Neural cell (in vitro differentiated cells): ENCODE data around the gene SIRPG. TPM values are rescaled to one million over a fixed set of nuclear protein-coding genes. Genes with fewer than 3 reads are reported as not detected.

Experiments
- H2AFZ ChIP-seq: fragments of 200-600, 300-800 bp; sonication (generic), shearing (Covaris generic); 2 replicates; pipeline ENCODE4 v1.6.0; 2014; ENCODE audit warnings: low read depth, mild to moderate bottlenecking, antibody characterized with exemption, low read length, moderate library complexity
- H3F3A ChIP-seq: fragments of 200-600 bp; shearing (Covaris generic); 2 replicates; pipeline ENCODE4 v1.6.1; 2016; ENCODE audit warnings: mild to moderate bottlenecking, moderate library complexity, mixed read lengths, antibody characterized with exemption, low read length; ENCODE audit not compliant: insufficient read depth, poor library complexity, severe bottlenecking
- H3K27ac ChIP-seq: fragments of 200-600, 300-800 bp; sonication (generic), shearing (Covaris generic); 2 replicates; pipeline ENCODE4 v1.5.1; 2014; ENCODE audit warnings: mild to moderate bottlenecking, low read length, moderate library complexity
- H3K27me3 ChIP-seq: fragments of 300-800, 200-600 bp; sonication (generic), shearing (Covaris generic); 2 replicates; pipeline ENCODE4 v1.6.0; 2014; ENCODE audit warnings: mild to moderate bottlenecking, low read depth, low read length, moderate library complexity; ENCODE audit not compliant: insufficient read depth
- H3K36me3 ChIP-seq: fragments of 300-800, 200-600 bp; sonication (generic), shearing (Covaris generic); 2 replicates; pipeline ENCODE4 v1.5.1; 2014; ENCODE audit warnings: mild to moderate bottlenecking, antibody characterized with exemption, low read length, moderate library complexity; ENCODE audit not compliant: insufficient read depth
- H3K4me2 ChIP-seq: fragments of 300-800, 200-600 bp; sonication (generic), shearing (Covaris generic); 2 replicates; pipeline ENCODE4 v1.6.0; 2014; ENCODE audit warnings: mild to moderate bottlenecking, low read length
- H3K4me3 ChIP-seq: fragments of 300-800, 200-600 bp; sonication (generic), shearing (Covaris generic); 2 replicates; pipeline ENCODE4 v1.5.1; 2014; ENCODE audit warnings: mild to moderate bottlenecking, low read length, moderate library complexity
- H3K79me2 ChIP-seq: fragments of 200-600 bp; shearing (Covaris generic); replicated peaks from 2 replicates; pipeline ENCODE4 v1.6.0; 2014; ENCODE audit warnings: mild to moderate bottlenecking, low read length, moderate library complexity; ENCODE audit not compliant: insufficient read depth
- H3K9ac ChIP-seq: fragments of 300-800, 200-600 bp; sonication (generic), shearing (Covaris generic); 2 replicates; pipeline ENCODE4 v1.6.1; 2016; ENCODE audit warnings: mild to moderate bottlenecking, low read length, mixed read lengths
- H3K9me2 ChIP-seq: fragments of 200-600 bp; shearing (Covaris generic); 2 replicates; pipeline ENCODE4 v1.6.1; 2016; ENCODE audit warnings: mild to moderate bottlenecking, low read length, mixed read lengths; ENCODE audit not compliant: insufficient read depth
- H3K9me3 ChIP-seq: fragments of 200-600, 300-800 bp; sonication (generic), shearing (Covaris generic); 2 replicates; pipeline ENCODE4 v1.6.1; 2016; ENCODE audit warnings: mild to moderate bottlenecking, mixed run types, low read length, moderate library complexity, mixed read lengths
- H4K20me1 ChIP-seq: fragments of 200-600 bp; shearing (Covaris generic); 2 replicates; pipeline ENCODE4 v1.6.1; 2016; ENCODE audit warnings: mild to moderate bottlenecking, mixed run types; ENCODE audit not compliant: insufficient read depth
- EP300 ChIP-seq: fragments of 450-650 bp; conservative IDR thresholded peaks from 2 replicates; pipeline ENCODE4 v1.6.1; 2014; ENCODE audit warnings: antibody characterized with exemption, mild to moderate bottlenecking, moderate library complexity; ENCODE audit not compliant: poor library complexity, severe bottlenecking
- EZH2 ChIP-seq: fragments of 200-600, 300-800 bp; shearing (Covaris generic), sonication (generic); IDR thresholded peaks from 2 replicates; pipeline ENCODE4 v1.6.1; 2014; ENCODE audit warnings: antibody characterized with exemption, low read length, borderline replicate concordance, mild to moderate bottlenecking; ENCODE audit not compliant: insufficient read depth, poor library complexity, severe bottlenecking
- MXI1 ChIP-seq: fragments of 450-650 bp; conservative IDR thresholded peaks from 2 replicates; pipeline ENCODE4 v1.6.1; 2014; ENCODE audit warnings: antibody characterized with exemption, mild to moderate bottlenecking; ENCODE audit not compliant: poor library complexity, severe bottlenecking
- POLR2AphosphoS5 ChIP-seq: IDR thresholded peaks from 2 replicates; pipeline ENCODE4 v1.6.1; 2012
- RAD21 ChIP-seq: fragments of 450-650 bp; conservative IDR thresholded peaks from 2 replicates; pipeline ENCODE4 v1.6.1; 2014; ENCODE audit warnings: antibody characterized with exemption, mild to moderate bottlenecking, moderate library complexity
- SMC3 ChIP-seq: fragments of 450-650 bp; conservative IDR thresholded peaks from 2 replicates; pipeline ENCODE4 v1.6.1; 2014; ENCODE audit warnings: antibody characterized with exemption, mild to moderate bottlenecking, moderate library complexity; ENCODE audit not compliant: poor library complexity
- TAF1 ChIP-seq: IDR thresholded peaks from 2 replicates; pipeline ENCODE4 v1.6.1; 2012; ENCODE audit warnings: low read depth
- polyA plus RNA-seq: library from polyadenylated mRNA; depleted of rRNA; stranded (reverse); fragments of >200 nt; gene quantifications from 2 replicates; pipeline ENCODE4 v1.2.3, GENCODE V29; 2014
- TF ChIP-seq, protein P1 (sequence below): fragments of 450-650 bp; IDR thresholded peaks from 2 replicates; pipeline ENCODE4 v1.5.1; 2014; ENCODE audit warnings: antibody characterized with exemption, mild to moderate bottlenecking, moderate library complexity; ENCODE audit not compliant: poor library complexity, severe bottlenecking
- TF ChIP-seq, protein P2 (sequence below): IDR thresholded peaks from 2 replicates; pipeline ENCODE4 v1.6.1; 2012; ENCODE audit warnings: borderline replicate concordance

The SIRPG gene
- polyA plus RNA-seq, 1 donor from 2014 or later = not detected

DNA sequence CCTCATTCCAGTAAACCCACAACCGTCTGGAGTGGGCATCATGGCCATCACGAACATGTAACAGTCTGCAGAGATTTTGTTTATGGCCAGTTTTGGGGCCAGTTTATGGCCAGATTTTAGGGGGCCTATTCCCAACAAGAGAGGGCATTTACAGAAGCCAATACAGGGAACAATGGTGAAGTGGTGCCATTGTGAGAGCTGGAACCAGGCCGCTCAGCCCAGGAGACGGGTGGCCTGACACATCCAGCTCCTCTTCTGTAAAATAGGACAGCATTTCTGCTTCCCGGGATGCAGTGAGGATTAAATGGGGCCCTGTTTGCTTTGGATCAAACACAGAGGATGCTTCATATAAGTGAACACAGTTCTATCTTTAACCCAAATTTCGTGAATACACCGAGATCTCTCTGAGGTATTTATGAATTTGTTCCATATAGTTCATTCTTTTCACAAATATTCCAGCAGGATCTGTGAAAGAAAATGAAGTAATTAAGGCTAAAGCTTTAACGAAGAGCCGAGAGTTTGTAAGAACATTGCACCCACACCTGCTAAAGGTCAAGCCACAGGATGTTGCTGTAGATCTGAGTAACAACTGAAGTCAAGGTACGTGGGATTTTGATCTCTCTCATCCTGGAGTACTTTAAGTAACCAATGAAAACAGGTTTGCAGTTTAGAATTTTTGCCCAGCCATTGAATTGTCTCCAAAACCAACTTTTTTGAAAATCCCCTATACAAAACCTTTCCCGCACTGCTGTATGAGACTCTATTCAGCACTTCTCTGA is 14.5 kb upstream of the SIRPG start:
- H3K9me3 ChIP-seq = no peaks in the 10 kb centered on the region
- no peaks in the 10 kb centered on the region for H4K20me1 ChIP-seq
- H3K79me2 ChIP-seq = no peaks in the 10 kb centered on the region
- H3K9ac ChIP-seq = no peak overlapping the region
- no peak overlapping the region for H3K4me2 ChIP-seq
- no peaks in the 10 kb centered on the region for H3F3A ChIP-seq
- no peak overlapping the region for H3K27ac ChIP-seq
- no peaks in the 10 kb centered on the region for H3K36me3 ChIP-seq
- no peaks in the 10 kb centered on the region for H3K27me3 ChIP-seq
- no peak overlapping the region for H3K4me3 ChIP-seq
- H3K9me2 ChIP-seq = no peaks in the 10 kb centered on the region
- no peak overlapping the region for H2AFZ ChIP-seq
- TF ChIP-seq MXI1 (no peak), EP300 (no peak), RAD21 (no peak), EZH2 (no peak), POLR2AphosphoS5 (no peak), TAF1 (no peak), SMC3 (no peak)
- TF ChIP-seq, protein P1, sequence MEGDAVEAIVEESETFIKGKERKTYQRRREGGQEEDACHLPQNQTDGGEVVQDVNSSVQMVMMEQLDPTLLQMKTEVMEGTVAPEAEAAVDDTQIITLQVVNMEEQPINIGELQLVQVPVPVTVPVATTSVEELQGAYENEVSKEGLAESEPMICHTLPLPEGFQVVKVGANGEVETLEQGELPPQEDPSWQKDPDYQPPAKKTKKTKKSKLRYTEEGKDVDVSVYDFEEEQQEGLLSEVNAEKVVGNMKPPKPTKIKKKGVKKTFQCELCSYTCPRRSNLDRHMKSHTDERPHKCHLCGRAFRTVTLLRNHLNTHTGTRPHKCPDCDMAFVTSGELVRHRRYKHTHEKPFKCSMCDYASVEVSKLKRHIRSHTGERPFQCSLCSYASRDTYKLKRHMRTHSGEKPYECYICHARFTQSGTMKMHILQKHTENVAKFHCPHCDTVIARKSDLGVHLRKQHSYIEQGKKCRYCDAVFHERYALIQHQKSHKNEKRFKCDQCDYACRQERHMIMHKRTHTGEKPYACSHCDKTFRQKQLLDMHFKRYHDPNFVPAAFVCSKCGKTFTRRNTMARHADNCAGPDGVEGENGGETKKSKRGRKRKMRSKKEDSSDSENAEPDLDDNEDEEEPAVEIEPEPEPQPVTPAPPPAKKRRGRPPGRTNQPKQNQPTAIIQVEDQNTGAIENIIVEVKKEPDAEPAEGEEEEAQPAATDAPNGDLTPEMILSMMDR = no peak
- TF ChIP-seq, protein P2, sequence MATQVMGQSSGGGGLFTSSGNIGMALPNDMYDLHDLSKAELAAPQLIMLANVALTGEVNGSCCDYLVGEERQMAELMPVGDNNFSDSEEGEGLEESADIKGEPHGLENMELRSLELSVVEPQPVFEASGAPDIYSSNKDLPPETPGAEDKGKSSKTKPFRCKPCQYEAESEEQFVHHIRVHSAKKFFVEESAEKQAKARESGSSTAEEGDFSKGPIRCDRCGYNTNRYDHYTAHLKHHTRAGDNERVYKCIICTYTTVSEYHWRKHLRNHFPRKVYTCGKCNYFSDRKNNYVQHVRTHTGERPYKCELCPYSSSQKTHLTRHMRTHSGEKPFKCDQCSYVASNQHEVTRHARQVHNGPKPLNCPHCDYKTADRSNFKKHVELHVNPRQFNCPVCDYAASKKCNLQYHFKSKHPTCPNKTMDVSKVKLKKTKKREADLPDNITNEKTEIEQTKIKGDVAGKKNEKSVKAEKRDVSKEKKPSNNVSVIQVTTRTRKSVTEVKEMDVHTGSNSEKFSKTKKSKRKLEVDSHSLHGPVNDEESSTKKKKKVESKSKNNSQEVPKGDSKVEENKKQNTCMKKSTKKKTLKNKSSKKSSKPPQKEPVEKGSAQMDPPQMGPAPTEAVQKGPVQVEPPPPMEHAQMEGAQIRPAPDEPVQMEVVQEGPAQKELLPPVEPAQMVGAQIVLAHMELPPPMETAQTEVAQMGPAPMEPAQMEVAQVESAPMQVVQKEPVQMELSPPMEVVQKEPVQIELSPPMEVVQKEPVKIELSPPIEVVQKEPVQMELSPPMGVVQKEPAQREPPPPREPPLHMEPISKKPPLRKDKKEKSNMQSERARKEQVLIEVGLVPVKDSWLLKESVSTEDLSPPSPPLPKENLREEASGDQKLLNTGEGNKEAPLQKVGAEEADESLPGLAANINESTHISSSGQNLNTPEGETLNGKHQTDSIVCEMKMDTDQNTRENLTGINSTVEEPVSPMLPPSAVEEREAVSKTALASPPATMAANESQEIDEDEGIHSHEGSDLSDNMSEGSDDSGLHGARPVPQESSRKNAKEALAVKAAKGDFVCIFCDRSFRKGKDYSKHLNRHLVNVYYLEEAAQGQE = no peak

DNA sequence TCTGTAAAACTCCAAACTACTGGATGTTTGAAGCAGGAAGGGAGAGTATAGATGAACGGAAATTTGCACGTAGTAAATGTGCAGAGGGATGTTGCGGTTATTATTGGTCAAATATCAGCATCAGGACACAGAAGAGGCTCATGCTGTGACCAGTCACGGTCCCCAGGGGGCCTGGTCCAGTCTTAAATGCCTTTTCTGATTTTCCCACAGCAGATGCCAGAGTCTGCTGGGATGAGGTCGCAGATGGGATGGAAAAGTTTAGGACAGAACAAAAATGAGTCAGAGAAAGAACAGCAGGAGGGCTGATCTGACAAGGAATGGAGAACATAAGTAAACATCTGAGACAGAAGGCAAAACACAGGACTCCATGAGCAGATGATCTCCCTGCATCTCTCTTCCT is 11.7 kb upstream of the SIRPG start:
- no peak overlapping the region for H3K4me2 ChIP-seq
- H3K36me3 ChIP-seq = no peaks in the 10 kb centered on the region
- no peaks in the 10 kb centered on the region for H3K27me3 ChIP-seq
- H3K4me3 ChIP-seq = no peak overlapping the region
- no peaks in the 10 kb centered on the region for H3K9me2 ChIP-seq
- no peaks in the 10 kb centered on the region for H3K79me2 ChIP-seq
- H3F3A ChIP-seq = no peaks in the 10 kb centered on the region
- no peak overlapping the region for H2AFZ ChIP-seq
- no peaks in the 10 kb centered on the region for H3K9me3 ChIP-seq
- no peaks in the 10 kb centered on the region for H4K20me1 ChIP-seq
- H3K9ac ChIP-seq = no peak overlapping the region
- TF ChIP-seq EP300 = no peak
- no peak for TF ChIP-seq EZH2
- no peak overlapping the region for H3K27ac ChIP-seq
